Suprapubic skin (tissue), 4 donors: Measurements from ENCODE around the gene NKD2. TPM values are rescaled to one million over a fixed set of nuclear protein-coding genes. Genes with fewer than 3 reads are reported as not detected.

Source experiments
- DNase-seq, 2 donors: peaks; one replicate each; pipeline ENCODE4 v3.0.0-alpha.2; 2019; ENCODE audit warnings: low spot score in 2 of 2
- H3K27ac ChIP-seq: fragments of 200-600 bp; sonication (generic); one replicate; pipeline ENCODE4 v1.5.1; 2019
- H3K27me3 ChIP-seq: fragments of 200-600 bp; sonication (generic); one replicate; pipeline ENCODE4 v1.5.1; 2019
- H3K36me3 ChIP-seq: fragments of 200-600 bp; sonication (generic); one replicate; pipeline ENCODE4 v1.5.1; 2019
- H3K4me1 ChIP-seq: fragments of 200-600 bp; sonication (generic); one replicate; pipeline ENCODE4 v1.5.1; 2019
- H3K4me3 ChIP-seq: fragments of 200-600 bp; sonication (generic); one replicate; pipeline ENCODE4 v1.5.1; 2019; ENCODE audit warnings: mild to moderate bottlenecking
- H3K9me3 ChIP-seq: fragments of 200-600 bp; sonication (generic); one replicate; pipeline ENCODE4 v1.5.1; 2019
- CTCF ChIP-seq, 2 donors: fragments of 200-600 bp in 1 of 2; fragments of 450-650 bp in 1 of 2; sonication (generic) in 1 of 2; IDR thresholded peaks; one replicate each; pipeline ENCODE4 v1.5.1; 2016 to 2019; ENCODE audit warnings: antibody characterized with exemption in 2 of 2, mild to moderate bottlenecking in 1 of 2, moderate library complexity in 1 of 2
- EP300 ChIP-seq: sonication (generic); formaldehyde crosslinking; IDR thresholded peaks from one replicate; pipeline ENCODE4 v1.6.1; 2017; ENCODE audit warnings: antibody characterized with exemption
- POLR2A ChIP-seq, 2 donors: fragments of 450-650 bp; IDR thresholded peaks; one replicate each; pipeline ENCODE4 v1.6.1; 2017; ENCODE audit warnings: antibody characterized with exemption in 2 of 2, mild to moderate bottlenecking in 2 of 2, moderate library complexity in 2 of 2
- POLR2AphosphoS5 ChIP-seq, 3 donors: sonication (generic); formaldehyde crosslinking; IDR thresholded peaks; one replicate each; pipeline ENCODE4 v1.6.1; 2017; ENCODE audit warnings: antibody characterized with exemption in 3 of 3
- WGBS: methylation state at CpG from one replicate; pipeline ENCODE4 v1.1.5; 2018; 5-methylcytosine and 5-hydroxymethylcytosine counted together
- total RNA-seq, 4 donors: library from RNA; depleted of rRNA; stranded (reverse); fragments of >200 nt; gene quantifications; one replicate each; pipeline ENCODE4 v1.1.0, GENCODE V29; 2016

NKD2 gene
- total RNA-seq, 4 donors from 2014 or later = 7.9 to 13.0 (median 10.6) TPM

- H3K4me3 ChIP-seq = no peak overlapping the region
- H3K36me3 ChIP-seq = peaks cover 85% of the 10 kb centered on the region
- no peak overlapping the region for H3K27ac ChIP-seq
- no peaks in the 10 kb centered on the region for H3K9me3 ChIP-seq
- TF ChIP-seq EP300 = no peak
- TF ChIP-seq POLR2A (IDR thresholded peaks at IDR 0.05) = no peak
- TF ChIP-seq CTCF (IDR thresholded peaks at IDR 0.05) = no peak
- no peak for TF ChIP-seq POLR2AphosphoS5 (IDR thresholded peaks at IDR 0.05)
- H3K27me3 ChIP-seq = no peaks in the 10 kb centered on the region
- DNase-seq = no peak
- 94% methylated on average over 24 of the region's 57 CpGs for WGBS
- no peaks in the 10 kb centered on the region for H3K4me1 ChIP-seq
Measured at GRCh38 chr5:1083823-1084605, 75.4 kb downstream of the NKD2 start.

- H3K27ac ChIP-seq = no peak overlapping the region
- WGBS = 98% methylated on average over 23 of the region's 39 CpGs
- TF ChIP-seq EP300 (no peak), POLR2A (IDR thresholded peaks at IDR 0.05) (no peak), POLR2AphosphoS5 (IDR thresholded peaks at IDR 0.05) (no peak), CTCF (IDR thresholded peaks at IDR 0.05) (no peak)
- H3K9me3 ChIP-seq = no peaks in the 10 kb centered on the region
- no peak overlapping the region for H3K4me3 ChIP-seq
- DNase-seq = no peak
- peaks cover 76% of the 10 kb centered on the region for H3K36me3 ChIP-seq
- H3K27me3 ChIP-seq = no peaks in the 10 kb centered on the region
- H3K4me1 ChIP-seq = no peaks in the 10 kb centered on the region
Measured at GRCh38 chr5:1085391-1085790, 76.8 kb downstream of the NKD2 start.

GRCh38 chr5:1086137-1086536, 77.5 kb downstream of the NKD2 start:
- Histone ChIP-seq H3K27me3 (no peaks in the 10 kb centered on the region), H3K27ac (no peak overlapping the region), H3K9me3 (no peaks in the 10 kb centered on the region), H3K4me3 (no peak overlapping the region), H3K36me3 (peaks cover 70% of the 10 kb centered on the region), H3K4me1 (no peaks in the 10 kb centered on the region)
- WGBS = 96% methylated on average over 10 of the region's 11 CpGs
- DNase-seq = no peak
- no peak for TF ChIP-seq EP300
- TF ChIP-seq CTCF (IDR thresholded peaks at IDR 0.05) = no peak
- TF ChIP-seq POLR2A (IDR thresholded peaks at IDR 0.05) = no peak
- TF ChIP-seq POLR2AphosphoS5 (IDR thresholded peaks at IDR 0.05) = no peak

- no peak for TF ChIP-seq CTCF (IDR thresholded peaks at IDR 0.05)
- no peak for TF ChIP-seq POLR2AphosphoS5 (IDR thresholded peaks at IDR 0.05)
- TF ChIP-seq EP300 = no peak
- no peak for TF ChIP-seq POLR2A (IDR thresholded peaks at IDR 0.05)
- no peak for DNase-seq
- Histone ChIP-seq H3K4me3 (no peak overlapping the region), H3K27me3 (no peaks in the 10 kb centered on the region), H3K36me3 (peaks cover 70% of the 10 kb centered on the region), H3K27ac (no peak overlapping the region), H3K4me1 (no peaks in the 10 kb centered on the region), H3K9me3 (no peaks in the 10 kb centered on the region)
- 96% methylated on average over 28 of the region's 31 CpGs for WGBS
Measured at GRCh38 chr5:1086871-1087270, 78.3 kb downstream of the NKD2 start.

- DNase-seq = no peak
- Histone ChIP-seq H3K36me3 (peaks cover 73% of the 10 kb centered on the region), H3K27me3 (no peaks in the 10 kb centered on the region), H3K27ac (no peak overlapping the region), H3K9me3 (no peaks in the 10 kb centered on the region), H3K4me1 (no peaks in the 10 kb centered on the region), H3K4me3 (no peak overlapping the region)
- WGBS = 98% methylated on average over 19 of the region's 25 CpGs
- TF ChIP-seq POLR2AphosphoS5 (IDR thresholded peaks at IDR 0.05) (no peak), POLR2A (IDR thresholded peaks at IDR 0.05) (no peak), CTCF (IDR thresholded peaks at IDR 0.05) (no peak), EP300 (no peak)
Measured at GRCh38 chr5:1087428-1087827, 78.8 kb downstream of the NKD2 start.
